MM.1S (cell line): Measurements from ENCODE around the gene ORAI2.
"Not testable (repeated sequence)": the region's sequence is repeated elsewhere in the genome, so short reads cannot be mapped to it uniquely, and the experiment has no call there.

ENCODE experiments used
- CTCF ChIP-seq: fragments of 300-600 bp; sonication (generic); IDR thresholded peaks from 2 replicates; pipeline ENCODE4 v1.5.1; 2016; ENCODE audit warnings: antibody characterized with exemption, low read length, mixed read lengths
- EZH2 ChIP-seq: fragments of 300-600 bp; sonication (generic); optimal IDR thresholded peaks from 2 replicates; pipeline ENCODE3; 2017; ENCODE audit warnings: low read depth, mild to moderate bottlenecking, antibody characterized with exemption, low read length, mixed read lengths
- EZH2phosphoT487 ChIP-seq: fragments of 300-600 bp; sonication (generic); IDR thresholded peaks from 2 replicates; pipeline ENCODE4 v1.6.1; 2018; ENCODE audit warnings: antibody characterized with exemption, low read length

- TF ChIP-seq CTCF, EZH2phosphoT487, EZH2: not testable (repeated sequence)
Observed at GRCh38 chr7:102474736-102475435, 41.5 kb downstream of the ORAI2 start.
